Peyer's patch (tissue), 4 donors: ENCODE data around the gene FNIP2.

Experiments
- CTCF ChIP-seq, 6 experiments: fragments of 450-650 bp in 4 of 6; fragments of 200-600 bp in 2 of 6; sonication (generic) in 1 of 6; IDR thresholded peaks; one replicate each; pipeline ENCODE4 v1.5.1; 2017 to 2019; ENCODE audit warnings: antibody characterized with exemption in 6 of 6, mild to moderate bottlenecking in 3 of 6, moderate library complexity in 1 of 6
- POLR2A ChIP-seq, 2 donors: fragments of 450-650 bp; IDR thresholded peaks; one replicate each; pipeline ENCODE4 v1.5.1; 2017; ENCODE audit warnings: antibody characterized with exemption in 2 of 2, mild to moderate bottlenecking in 2 of 2, moderate library complexity in 2 of 2

- TF ChIP-seq CTCF (IDR thresholded peaks at IDR 0.05) (no peak), POLR2A (IDR thresholded peaks at IDR 0.05) (no peak)
Observed at GRCh38 chr4:158808399-158808798, 39.6 kb downstream of the FNIP2 start.
